ENCODE measurements around the gene ACTR1A. TPM values are rescaled to one million over a fixed set of nuclear protein-coding genes. Genes with fewer than 3 reads are reported as not detected.

Gene ACTR1A
- polyA plus RNA-seq, 4 donors: 42.1 to 68.1 (median 67.2) TPM

DNA sequence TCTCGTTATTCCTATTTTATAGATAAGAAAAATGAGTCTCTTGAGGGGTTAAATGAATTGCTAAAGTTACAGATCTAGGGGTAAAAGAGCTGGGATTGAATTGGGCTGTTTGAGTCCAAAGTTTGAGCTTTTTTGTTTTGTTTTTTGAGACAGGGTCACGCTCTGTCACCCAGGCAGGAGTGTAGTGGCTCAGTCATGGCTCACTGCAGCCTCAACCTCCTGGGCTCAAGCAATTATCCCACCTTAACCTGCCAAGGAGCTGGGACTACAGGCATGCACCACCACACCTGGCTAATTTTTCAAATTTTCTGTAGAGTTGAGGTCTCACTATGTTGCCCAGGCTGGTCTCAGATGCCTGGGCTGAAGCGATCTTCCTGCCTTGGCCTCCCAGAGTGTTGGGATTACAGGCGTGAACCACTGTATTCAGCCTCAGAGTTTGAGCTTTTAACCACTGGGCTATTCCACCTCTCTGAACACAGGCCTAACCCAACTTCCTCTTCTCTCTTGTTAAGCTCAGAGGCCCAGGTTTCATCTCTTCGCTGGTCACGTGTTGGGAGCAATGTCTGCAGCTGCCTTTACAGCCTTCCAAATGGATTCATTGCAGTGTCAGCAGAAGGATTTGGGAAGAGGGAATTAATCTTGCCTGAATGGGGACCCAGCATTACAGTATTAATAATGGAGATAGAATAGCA is 9.2 kb upstream of the ACTR1A start:
- Histone ChIP-seq H3K27me3 (ENCODE audit: control insufficient read depth in 3 of 3, insufficient read depth in 3 of 3, low read length in 3 of 3) (no peaks in the 10 kb centered on the region), H3K4me3 (ENCODE audit: low read depth in 1 of 3, low read length in 3 of 3) (no peak overlapping the region), H3K4me1 (ENCODE audit: control insufficient read depth in 3 of 3, insufficient read depth in 2 of 3, low read depth in 1 of 3, low read length in 2 of 3) (peaks cover 0 to 1% (median 0%) of the 10 kb centered on the region in 3 donors), H3K9me3 (ENCODE audit: control insufficient read depth in 2 of 2, insufficient read depth in 1 of 2, low read depth in 1 of 2, low read length in 1 of 2) (no peaks in the 10 kb centered on the region), H3K36me3 (ENCODE audit: control insufficient read depth in 3 of 3, insufficient read depth in 2 of 3, low read depth in 1 of 3, low read length in 3 of 3) (peaks cover 3 to 60% (median 6%) of the 10 kb centered on the region in 3 donors), H3K27ac (ENCODE audit: low read depth in 1 of 3, low read length in 2 of 3) (no peak overlapping the region)
- FAIRE-seq (no peak), DNase-seq (peak in 1 of 2 donors; percentile 24)
- WGBS, 3 donors: 69 to 89% (median 74%) methylated on average over 6 of the region's 6 CpGs

DNA sequence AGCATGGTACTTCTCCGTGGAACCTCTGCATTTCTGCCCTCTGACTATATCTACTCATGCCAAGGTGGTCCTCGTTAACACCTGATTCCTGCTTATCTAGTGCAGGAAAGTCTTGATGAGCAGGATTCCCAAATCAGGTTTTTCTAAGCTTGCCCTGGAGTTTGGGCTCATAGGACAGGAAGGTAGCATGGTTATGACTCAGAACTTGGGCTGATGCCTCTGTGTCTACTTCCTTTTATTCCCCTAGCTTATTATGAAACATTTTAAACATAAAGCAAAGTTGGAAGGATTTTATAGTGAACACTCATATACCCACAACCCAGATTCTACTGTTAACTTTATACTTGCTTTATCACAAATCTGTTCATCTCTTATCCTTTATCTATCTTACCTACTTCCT is 6.9 kb upstream of the ACTR1A start:
- H3K4me3 ChIP-seq (ENCODE audit: low read depth in 1 of 3, low read length in 3 of 3): no peak overlapping the region
- H3K27ac ChIP-seq (ENCODE audit: low read depth in 1 of 3, low read length in 2 of 3): no peak overlapping the region
- H3K36me3 ChIP-seq (ENCODE audit: control insufficient read depth in 3 of 3, insufficient read depth in 2 of 3, low read depth in 1 of 3, low read length in 3 of 3): peaks cover 3 to 57% (median 6%) of the 10 kb centered on the region in 3 donors
- 52 to 82% (median 79%) methylated on average over 2 of the region's 2 CpGs for WGBS, 3 donors
- FAIRE-seq: no peak
- DNase-seq: no peak
- no peaks in the 10 kb centered on the region for H3K27me3 ChIP-seq (ENCODE audit: control insufficient read depth in 3 of 3, insufficient read depth in 3 of 3, low read length in 3 of 3)
- no peaks in the 10 kb centered on the region for H3K9me3 ChIP-seq (ENCODE audit: control insufficient read depth in 2 of 2, insufficient read depth in 1 of 2, low read depth in 1 of 2, low read length in 1 of 2)
- peaks cover 0 to 15% (median 0%) of the 10 kb centered on the region in 3 donors for H3K4me1 ChIP-seq (ENCODE audit: control insufficient read depth in 3 of 3, insufficient read depth in 2 of 3, low read depth in 1 of 3, low read length in 2 of 3)

DNA sequence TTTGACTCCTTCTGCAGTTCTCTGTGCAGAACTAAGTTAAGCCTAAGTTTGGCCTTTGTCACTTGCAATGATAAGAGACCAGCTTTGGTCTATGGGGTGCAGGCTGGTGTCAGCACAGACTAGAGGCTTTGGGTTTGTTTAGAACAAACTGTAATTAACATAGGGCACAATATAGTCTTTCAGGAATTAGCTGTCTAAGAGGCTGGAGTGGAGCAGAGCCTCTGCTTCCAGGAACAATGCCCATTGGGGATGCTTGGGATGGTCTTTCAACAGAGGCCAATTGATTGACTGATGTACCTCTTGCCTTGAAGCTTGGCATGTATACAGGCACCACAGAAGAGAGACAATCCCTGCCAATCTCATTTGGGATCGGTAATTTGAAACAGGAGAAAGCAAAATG is 6.0 kb upstream of the ACTR1A start:
- H3K36me3 ChIP-seq (ENCODE audit: control insufficient read depth in 3 of 3, insufficient read depth in 2 of 3, low read depth in 1 of 3, low read length in 3 of 3): peaks cover 3 to 48% (median 4%) of the 10 kb centered on the region in 3 donors
- H3K4me1 ChIP-seq (ENCODE audit: control insufficient read depth in 3 of 3, insufficient read depth in 2 of 3, low read depth in 1 of 3, low read length in 2 of 3): peaks cover 0 to 16% (median 0%) of the 10 kb centered on the region in 3 donors
- no peaks in the 10 kb centered on the region for H3K27me3 ChIP-seq (ENCODE audit: control insufficient read depth in 3 of 3, insufficient read depth in 3 of 3, low read length in 3 of 3)
- no peak overlapping the region for H3K4me3 ChIP-seq (ENCODE audit: low read depth in 1 of 3, low read length in 3 of 3)
- H3K9me3 ChIP-seq (ENCODE audit: control insufficient read depth in 2 of 2, insufficient read depth in 1 of 2, low read depth in 1 of 2, low read length in 1 of 2): no peaks in the 10 kb centered on the region
- no peak for DNase-seq
- 92 to 100% (median 95%) methylated on average over 1 of the region's 1 CpG for WGBS, 3 donors
- no peak for FAIRE-seq
- H3K27ac ChIP-seq (ENCODE audit: low read depth in 1 of 3, low read length in 2 of 3): no peak overlapping the region

DNA sequence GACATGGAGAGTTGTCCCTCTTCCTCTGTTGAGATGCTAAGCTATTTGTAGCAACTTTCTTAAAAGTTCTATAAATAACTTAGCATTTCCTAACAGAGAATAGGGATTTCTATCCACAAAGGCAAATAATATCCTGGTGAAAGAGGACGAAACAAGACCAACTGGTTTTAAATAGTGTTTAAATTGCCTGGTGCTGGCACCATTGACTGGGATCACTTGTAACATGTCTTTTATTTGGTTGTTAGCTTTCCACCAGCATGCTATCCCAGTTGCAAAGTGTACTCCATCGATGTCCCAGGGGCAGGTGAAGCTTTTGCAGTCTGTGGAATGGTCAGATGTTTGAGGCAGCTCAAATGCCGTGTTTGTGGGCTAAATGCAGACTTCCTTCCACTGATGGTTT is 5.0 kb upstream of the ACTR1A start:
- Histone ChIP-seq H3K27ac (ENCODE audit: low read depth in 1 of 3, low read length in 2 of 3) (no peak overlapping the region), H3K9me3 (ENCODE audit: control insufficient read depth in 2 of 2, insufficient read depth in 1 of 2, low read depth in 1 of 2, low read length in 1 of 2) (no peaks in the 10 kb centered on the region), H3K4me3 (ENCODE audit: low read depth in 1 of 3, low read length in 3 of 3) (no peak overlapping the region), H3K36me3 (ENCODE audit: control insufficient read depth in 3 of 3, insufficient read depth in 2 of 3, low read depth in 1 of 3, low read length in 3 of 3) (peaks cover 2 to 43% (median 3%) of the 10 kb centered on the region in 3 donors), H3K27me3 (ENCODE audit: control insufficient read depth in 3 of 3, insufficient read depth in 3 of 3, low read length in 3 of 3) (no peaks in the 10 kb centered on the region), H3K4me1 (ENCODE audit: control insufficient read depth in 3 of 3, insufficient read depth in 2 of 3, low read depth in 1 of 3, low read length in 2 of 3) (peaks cover 0 to 21% (median 0%) of the 10 kb centered on the region in 3 donors)
- no peak for FAIRE-seq
- WGBS, 3 donors: 71 to 85% (median 77%) methylated on average over 3 of the region's 3 CpGs
- DNase-seq: no peak

DNA sequence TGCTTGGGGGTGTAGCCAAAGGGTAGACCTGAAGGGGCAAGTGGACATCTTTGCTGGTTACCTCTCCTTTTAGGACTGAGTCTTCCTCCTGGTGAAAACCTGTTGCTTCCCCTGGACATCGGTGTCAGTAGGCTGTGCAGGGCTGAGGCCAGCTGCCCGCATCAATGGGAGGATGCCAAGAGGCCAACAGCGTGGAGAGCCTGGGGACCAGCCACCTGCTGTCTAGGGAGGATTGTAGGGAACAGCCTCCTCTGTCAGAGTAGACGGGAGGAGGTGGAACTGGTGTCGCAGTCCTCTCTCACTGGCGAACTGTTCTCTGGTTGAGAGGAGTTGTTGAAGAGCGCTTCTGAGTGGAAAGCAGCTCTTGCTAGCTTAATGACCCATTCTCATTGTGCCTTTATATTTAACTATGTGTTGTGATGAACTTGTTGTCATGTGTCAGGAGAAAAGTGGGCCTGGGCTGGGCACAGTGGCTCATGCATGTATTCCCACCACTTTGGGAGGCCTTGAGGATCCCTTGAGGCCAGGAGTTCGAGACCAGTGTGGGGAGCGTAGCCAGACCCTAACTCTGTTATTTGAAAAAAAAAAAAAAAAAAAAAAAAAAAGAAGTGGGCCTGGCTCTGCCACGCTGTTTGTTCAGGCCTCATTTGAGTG is 3.1 kb upstream of the ACTR1A start:
- Histone ChIP-seq H3K9me3 (ENCODE audit: control insufficient read depth in 2 of 2, insufficient read depth in 1 of 2, low read depth in 1 of 2, low read length in 1 of 2) (no peaks in the 10 kb centered on the region), H3K36me3 (ENCODE audit: control insufficient read depth in 3 of 3, insufficient read depth in 2 of 3, low read depth in 1 of 3, low read length in 3 of 3) (peaks cover 2 to 34% (median 3%) of the 10 kb centered on the region in 3 donors), H3K27me3 (ENCODE audit: control insufficient read depth in 3 of 3, insufficient read depth in 3 of 3, low read length in 3 of 3) (no peaks in the 10 kb centered on the region), H3K4me1 (ENCODE audit: control insufficient read depth in 3 of 3, insufficient read depth in 2 of 3, low read depth in 1 of 3, low read length in 2 of 3) (peaks cover 0 to 29% (median 0%) of the 10 kb centered on the region in 3 donors), H3K4me3 (ENCODE audit: low read depth in 1 of 3, low read length in 3 of 3) (peak overlapping the region in 2 of 3 donors; percentile 96 to 99), H3K27ac (ENCODE audit: low read depth in 1 of 3, low read length in 2 of 3) (peak overlapping the region in 1 of 3 donors; percentile 15)
- peak in 1 of 2 donors; percentile 12 for DNase-seq
- WGBS, 3 donors: 83 to 93% (median 88%) methylated on average over 10 of the region's 10 CpGs
- no peak for FAIRE-seq

DNA sequence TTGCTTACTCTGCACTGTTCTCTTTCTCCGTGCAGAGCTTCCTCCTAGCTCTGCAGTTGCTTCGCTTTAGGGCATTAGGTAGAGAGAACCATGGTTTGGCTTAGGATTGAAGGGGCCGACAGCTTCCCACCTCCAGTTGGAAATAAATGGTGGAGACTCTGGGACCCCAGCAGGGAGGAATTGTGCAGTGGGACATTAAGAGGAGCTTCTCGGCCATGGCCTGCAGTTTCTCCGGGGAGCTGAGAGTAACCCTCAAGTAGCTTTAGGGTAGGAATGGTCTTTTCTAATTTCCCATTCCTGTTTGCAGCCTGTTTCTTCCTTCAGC is 2.4 kb upstream of the ACTR1A start:
- H3K4me3 ChIP-seq (ENCODE audit: low read depth in 1 of 3, low read length in 3 of 3): peak overlapping the region; percentile 84 to 99 (median 96)

GRCh38 chr10:102504179-102504975 is 1.9 kb upstream of the ACTR1A start:
- DNase-seq: peak; percentile 61 to 68
- Histone ChIP-seq H3K4me1 (ENCODE audit: control insufficient read depth in 3 of 3, insufficient read depth in 2 of 3, low read depth in 1 of 3, low read length in 2 of 3) (peaks cover 0 to 29% (median 0%) of the 10 kb centered on the region in 3 donors), H3K36me3 (ENCODE audit: control insufficient read depth in 3 of 3, insufficient read depth in 2 of 3, low read depth in 1 of 3, low read length in 3 of 3) (peaks cover 0 to 26% (median 3%) of the 10 kb centered on the region in 3 donors), H3K4me3 (ENCODE audit: low read depth in 1 of 3, low read length in 3 of 3) (peak overlapping the region; percentile 84 to 99 (median 96)), H3K9me3 (ENCODE audit: control insufficient read depth in 2 of 2, insufficient read depth in 1 of 2, low read depth in 1 of 2, low read length in 1 of 2) (no peaks in the 10 kb centered on the region), H3K27ac (ENCODE audit: low read depth in 1 of 3, low read length in 2 of 3) (peak overlapping the region; percentile 36 to 84 (median 75)), H3K27me3 (ENCODE audit: control insufficient read depth in 3 of 3, insufficient read depth in 3 of 3, low read length in 3 of 3) (no peaks in the 10 kb centered on the region)
- FAIRE-seq: no peak
- 1% methylated on average over 43 to 47 of the region's 47 CpGs for WGBS, 3 donors

More for the DNA sequence above, 2.4 kb upstream of the ACTR1A start:
- 18 to 25% (median 18%) methylated on average over 5 of the region's 5 CpGs for WGBS, 3 donors
- FAIRE-seq (no peak), DNase-seq (no peak)
- peaks cover 2 to 31% (median 3%) of the 10 kb centered on the region in 3 donors for H3K36me3 ChIP-seq (ENCODE audit: control insufficient read depth in 3 of 3, insufficient read depth in 2 of 3, low read depth in 1 of 3, low read length in 3 of 3)
- H3K9me3 ChIP-seq (ENCODE audit: control insufficient read depth in 2 of 2, insufficient read depth in 1 of 2, low read depth in 1 of 2, low read length in 1 of 2): no peaks in the 10 kb centered on the region
- peak overlapping the region; percentile 36 to 84 (median 75) for H3K27ac ChIP-seq (ENCODE audit: low read depth in 1 of 3, low read length in 2 of 3)
- H3K4me1 ChIP-seq (ENCODE audit: control insufficient read depth in 3 of 3, insufficient read depth in 2 of 3, low read depth in 1 of 3, low read length in 2 of 3): peaks cover 0 to 29% (median 0%) of the 10 kb centered on the region in 3 donors
- no peaks in the 10 kb centered on the region for H3K27me3 ChIP-seq (ENCODE audit: control insufficient read depth in 3 of 3, insufficient read depth in 3 of 3, low read length in 3 of 3)

All from small intestine (tissue), 7 donors.